HCEC 1CT (cell line): ENCODE data around the gene AADACL4.

Experiments
- DNase-seq: peaks from one replicate; pipeline ENCODE4 v3.0.0-alpha.2; 2017

AADACL4 gene

GRCh38 chr1:12614402-12615158 is 29.3 kb upstream of the AADACL4 start:
- DNase-seq = no peak

- DNase-seq = no peak
Observed at GRCh38 chr1:12615159-12615864, 28.6 kb upstream of the AADACL4 start.

GRCh38 chr1:12615865-12616708 is 27.8 kb upstream of the AADACL4 start:
- peak; percentile 44 for DNase-seq

GRCh38 chr1:12616709-12617373 is 27.0 kb upstream of the AADACL4 start:
- DNase-seq = no peak

- no peak for DNase-seq
Observed at GRCh38 chr1:12617511-12617900, 26.4 kb upstream of the AADACL4 start.

- DNase-seq = peak; percentile 69
Observed at GRCh38 chr1:12617901-12618660, 25.8 kb upstream of the AADACL4 start, which contains the start of gene DHRS3. TSS of gene DHRS3 (minus strand) at chr1:12618210. CDS start at chr1:12617348, 862 bp downstream.

GRCh38 chr1:12618661-12618964 is 25.3 kb upstream of the AADACL4 start:
- no peak for DNase-seq

GRCh38 chr1:12618965-12619791 is 24.7 kb upstream of the AADACL4 start:
- peak; percentile 71 for DNase-seq

GRCh38 chr1:12619792-12620487 is 23.9 kb upstream of the AADACL4 start:
- DNase-seq = peak; percentile 86

- DNase-seq = no peak
Observed at GRCh38 chr1:12620488-12620865, 23.4 kb upstream of the AADACL4 start.

- DNase-seq = no peak
Observed at GRCh38 chr1:12620931-12621330, 23.0 kb upstream of the AADACL4 start.

- DNase-seq = no peak
Observed at GRCh38 chr1:12621346-12622335, 22.2 kb upstream of the AADACL4 start.

- no peak for DNase-seq
Observed at GRCh38 chr1:12622506-12622905, 21.4 kb upstream of the AADACL4 start.

GRCh38 chr1:12625276-12625675 is 18.6 kb upstream of the AADACL4 start:
- DNase-seq = no peak

- no peak for DNase-seq
Observed at GRCh38 chr1:12626888-12627287, 17.0 kb upstream of the AADACL4 start.

GRCh38 chr1:12627296-12627695 is 16.6 kb upstream of the AADACL4 start:
- no peak for DNase-seq

GRCh38 chr1:12629511-12629956 is 14.4 kb upstream of the AADACL4 start:
- no peak for DNase-seq

GRCh38 chr1:12629985-12630760 is 13.7 kb upstream of the AADACL4 start:
- no peak for DNase-seq
